Hematopoietic multipotent progenitor cell treated with erythropoietin and hydrocortisone succinate and interleukin-3 and kit ligand, for 15 days (in vitro differentiated cells): Measurements from ENCODE around the gene LINGO1.

Experiments
- DNase-seq: peaks from one replicate; pipeline ENCODE4 v3.0.0-alpha.2; 2015; ENCODE audit warnings: low spot score

LINGO1 gene

GRCh38 chr15:77631745-77632533 lies 773 bp downstream of the LINGO1 start:
- DNase-seq, result no peak

GRCh38 chr15:77630956-77631744 lies 1.6 kb downstream of the LINGO1 start:
- no peak for DNase-seq

GRCh38 chr15:77630056-77630455 lies 2.7 kb downstream of the LINGO1 start:
- no peak for DNase-seq

GRCh38 chr15:77629070-77630030 lies 3.4 kb downstream of the LINGO1 start:
- DNase-seq, result no peak

- DNase-seq, result no peak
Measured at GRCh38 chr15:77628010-77628409, 4.7 kb downstream of the LINGO1 start.

GRCh38 chr15:77627581-77627980 lies 5.1 kb downstream of the LINGO1 start:
- DNase-seq, result no peak

GRCh38 chr15:77627067-77627466 lies 5.6 kb downstream of the LINGO1 start:
- DNase-seq, result no peak

GRCh38 chr15:77626002-77626401 lies 6.7 kb downstream of the LINGO1 start:
- no peak for DNase-seq

GRCh38 chr15:77625376-77625775 lies 7.3 kb downstream of the LINGO1 start:
- no peak for DNase-seq

GRCh38 chr15:77624868-77625267 lies 7.8 kb downstream of the LINGO1 start:
- no peak for DNase-seq

- DNase-seq, result no peak
Measured at GRCh38 chr15:77623755-77624524, 8.8 kb downstream of the LINGO1 start.

- DNase-seq, result no peak
Measured at GRCh38 chr15:77622934-77623754, 9.6 kb downstream of the LINGO1 start.

- no peak for DNase-seq
Measured at GRCh38 chr15:77622209-77622933, 10.3 kb downstream of the LINGO1 start.

GRCh38 chr15:77621847-77622208 lies 10.9 kb downstream of the LINGO1 start:
- no peak for DNase-seq

- no peak for DNase-seq
Measured at GRCh38 chr15:77620960-77621647, 11.6 kb downstream of the LINGO1 start.

GRCh38 chr15:77620297-77620696 lies 12.4 kb downstream of the LINGO1 start:
- no peak for DNase-seq

GRCh38 chr15:77619883-77620282 lies 12.8 kb downstream of the LINGO1 start:
- no peak for DNase-seq

- no peak for DNase-seq
Measured at GRCh38 chr15:77617476-77618230, 15.1 kb downstream of the LINGO1 start.

GRCh38 chr15:77616072-77616471 lies 16.6 kb downstream of the LINGO1 start:
- no peak for DNase-seq
